ENCODE results near the gene COL6A3. TPM values are rescaled to one million over a fixed set of nuclear protein-coding genes. Genes with fewer than 3 reads are reported as not detected.

COL6A3 gene
- total RNA-seq, 1 experiment from 2014 or later, result 0.81 TPM

DNA sequence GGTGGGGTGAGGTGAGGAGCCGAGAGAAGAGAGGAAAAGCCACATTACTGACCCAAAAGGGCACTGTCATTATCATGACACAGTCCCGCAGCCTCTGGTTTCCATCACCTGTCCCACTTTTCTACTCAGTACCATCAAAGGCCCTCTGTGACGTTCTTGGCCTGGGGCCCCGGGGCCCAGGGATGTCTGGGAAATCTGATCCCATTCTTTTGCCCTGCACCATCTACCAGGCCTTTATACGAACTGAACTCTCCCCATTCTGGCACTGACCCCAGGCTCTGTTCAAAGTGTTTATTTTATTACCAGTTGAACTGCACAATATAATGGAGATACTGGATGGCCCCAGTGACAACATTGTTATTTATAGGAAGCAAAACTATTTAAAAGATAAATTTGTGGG lies 89.1 kb downstream of the COL6A3 start:
- Histone ChIP-seq H4K20me1 (ENCODE audit: control insufficient read depth, insufficient read depth, insufficient read length) (no peaks in the 10 kb centered on the region), H3K23me2 (ENCODE audit: insufficient read length, low read depth, low read length, poor library complexity, severe bottlenecking) (no peaks in the 10 kb centered on the region), H4K91ac (ENCODE audit: insufficient read length, low read depth, low read length) (no peak overlapping the region), H3K79me1 (ENCODE audit: insufficient read depth, low read depth, low read length, poor library complexity, severe bottlenecking) (no peaks in the 10 kb centered on the region), H3K18ac (ENCODE audit: insufficient read length, low read depth, low read length) (no peak overlapping the region), H2BK15ac (ENCODE audit: low read depth, low read length) (no peak overlapping the region), H3K14ac (ENCODE audit: insufficient read depth, low read length) (no peak overlapping the region), H2BK20ac (ENCODE audit: low read depth, low read length, poor library complexity, severe bottlenecking) (no peak overlapping the region), H3T11ph (ENCODE audit: low read length) (no peak overlapping the region), H3K9ac (ENCODE audit: extremely low read depth, insufficient read length, low read length) (no peak overlapping the region), H2BK120ac (ENCODE audit: low read depth, low read length, poor library complexity, severe bottlenecking) (no peak overlapping the region), H3K4ac (ENCODE audit: low read depth, low read length) (no peak overlapping the region), H3K4me1 (ENCODE audit: insufficient read depth, low read length) (no peaks in the 10 kb centered on the region), H3K4me2 (ENCODE audit: insufficient read depth, insufficient read length, low read length) (no peak overlapping the region), H2BK5ac (ENCODE audit: insufficient read length, low read length) (no peak overlapping the region), H3K9me3 (ENCODE audit: control insufficient read depth, low read depth, low read length) (no peaks in the 10 kb centered on the region), H4K5ac (ENCODE audit: insufficient read length, low read depth, low read length) (no peak overlapping the region), H2AK5ac (ENCODE audit: insufficient read length, low read length) (no peak overlapping the region), H2AFZ (ENCODE audit: low read length) (no peak overlapping the region), H3K56ac (ENCODE audit: insufficient read length, low read depth, low read length) (no peak overlapping the region), H3K23ac (ENCODE audit: insufficient read length, low read depth, low read length) (no peak overlapping the region), H4K8ac (replicated peaks; ENCODE audit: insufficient read length, low read depth, low read length) (no peak overlapping the region), H3K27ac (ENCODE audit: insufficient read length, low read depth, low read length) (no peak overlapping the region), H3K79me2 (ENCODE audit: insufficient read depth, low read length) (no peaks in the 10 kb centered on the region), H3K27me3 (ENCODE audit: insufficient read depth, low read length) (no peaks in the 10 kb centered on the region), H2BK12ac (ENCODE audit: insufficient read length, low read depth, low read length) (no peak overlapping the region)
- no peak overlapping the region for H3K27ac Mint-ChIP-seq
- H3K9me3 Mint-ChIP-seq, result no peaks in the 10 kb centered on the region
- H3K4me1 Mint-ChIP-seq, result peaks cover 2 to 3% of the 10 kb centered on the region in 2 experiments; a peak in 1 of 4 replicates
- no peak overlapping the region for H3K4me3 Mint-ChIP-seq
- H3K36me3 Mint-ChIP-seq (ENCODE audit: insufficient read depth in 1 of 3, low read depth in 3 of 3), result no peaks in the 10 kb centered on the region
- no CpG with 5 or more reads among the region's 5 CpGs for WGBS (ENCODE audit: extremely low coverage, insufficient read length, low lambda C conversion rate)
- no peak for DNase-seq
- no peaks in the 10 kb centered on the region; the same call in 1 of the 2 replicates for H3K27me3 Mint-ChIP-seq (ENCODE audit: low read depth)
- TF ChIP-seq, protein P1, sequence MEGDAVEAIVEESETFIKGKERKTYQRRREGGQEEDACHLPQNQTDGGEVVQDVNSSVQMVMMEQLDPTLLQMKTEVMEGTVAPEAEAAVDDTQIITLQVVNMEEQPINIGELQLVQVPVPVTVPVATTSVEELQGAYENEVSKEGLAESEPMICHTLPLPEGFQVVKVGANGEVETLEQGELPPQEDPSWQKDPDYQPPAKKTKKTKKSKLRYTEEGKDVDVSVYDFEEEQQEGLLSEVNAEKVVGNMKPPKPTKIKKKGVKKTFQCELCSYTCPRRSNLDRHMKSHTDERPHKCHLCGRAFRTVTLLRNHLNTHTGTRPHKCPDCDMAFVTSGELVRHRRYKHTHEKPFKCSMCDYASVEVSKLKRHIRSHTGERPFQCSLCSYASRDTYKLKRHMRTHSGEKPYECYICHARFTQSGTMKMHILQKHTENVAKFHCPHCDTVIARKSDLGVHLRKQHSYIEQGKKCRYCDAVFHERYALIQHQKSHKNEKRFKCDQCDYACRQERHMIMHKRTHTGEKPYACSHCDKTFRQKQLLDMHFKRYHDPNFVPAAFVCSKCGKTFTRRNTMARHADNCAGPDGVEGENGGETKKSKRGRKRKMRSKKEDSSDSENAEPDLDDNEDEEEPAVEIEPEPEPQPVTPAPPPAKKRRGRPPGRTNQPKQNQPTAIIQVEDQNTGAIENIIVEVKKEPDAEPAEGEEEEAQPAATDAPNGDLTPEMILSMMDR (conservative IDR thresholded peaks at IDR 0.05), result no peak

Measured in H9 (cell line).